Breast epithelium (tissue), 4 donors: Measurements from ENCODE around the gene SSTR3. TPM values are rescaled to one million over a fixed set of nuclear protein-coding genes. Genes with fewer than 3 reads are reported as not detected.
"Not testable (repeated sequence)": the region's sequence is repeated elsewhere in the genome, so short reads cannot be mapped to it uniquely, and the experiment has no call there.

Experiments used
- DNase-seq, 2 donors: peaks; one replicate each; pipeline ENCODE4 v3.0.0-alpha.2; 2019; ENCODE audit warnings: low spot score in 2 of 2
- H3K27ac ChIP-seq, 2 donors: fragments of 200-600 bp; sonication (generic) in 1 of 2; one replicate each; pipeline ENCODE4 v1.5.1; 2016 to 2019; ENCODE audit warnings: mild to moderate bottlenecking in 1 of 2
- H3K27me3 ChIP-seq, 2 donors: fragments of 200-600 bp; sonication (generic) in 1 of 2; one replicate each; pipeline versions ENCODE4 v1.5.1 to v1.6.0; 2017 to 2019; ENCODE audit warnings: control low read depth in 1 of 2, mild to moderate bottlenecking in 1 of 2
- H3K36me3 ChIP-seq: fragments of 200-600 bp; one replicate; pipeline ENCODE4 v1.5.1; 2019
- H3K4me1 ChIP-seq, 2 donors: fragments of 200-600 bp; sonication (generic); one replicate each; pipeline ENCODE4 v1.5.1; 2016 to 2019; ENCODE audit warnings: control low read depth in 1 of 2
- H3K4me3 ChIP-seq, 3 donors: fragments of 200-600 bp; sonication (generic); 1 replicate in 2 of 3; 2 replicates in 1 of 3; pipeline ENCODE4 v1.5.1; 2016 to 2019; ENCODE audit warnings: mild to moderate bottlenecking in 3 of 3, moderate library complexity in 2 of 3
- H3K9me3 ChIP-seq, 2 donors: fragments of 200-600 bp; sonication (generic) in 1 of 2; one replicate each; pipeline ENCODE4 v1.5.1; 2016 to 2019; ENCODE audit warnings: control low read depth in 1 of 2
- POLR2A ChIP-seq: fragments of 450-650 bp; IDR thresholded peaks from one replicate; pipeline ENCODE4 v1.6.1; 2016; ENCODE audit warnings: antibody characterized with exemption, mild to moderate bottlenecking, moderate library complexity
- POLR2AphosphoS5 ChIP-seq, 3 donors: sonication (generic); formaldehyde crosslinking; IDR thresholded peaks; one replicate each; pipeline ENCODE4 v1.6.1; 2017; ENCODE audit warnings: antibody characterized with exemption in 3 of 3
- intact Hi-C: fragments of 100-400 bp; cut with DNase I; formaldehyde crosslinking; loops from one replicate; pipeline ENCODE4 v1.15.1; 2023; ENCODE audit warnings: low total_unique reads
- total RNA-seq, 3 donors: library from RNA; depleted of rRNA; stranded (reverse); fragments of >200 nt; gene quantifications; one replicate each; pipeline ENCODE4 v1.1.0, GENCODE V29; 2016
- TF ChIP-seq, protein P1 (sequence below), 3 donors: fragments of 450-650 bp; IDR thresholded peaks; one replicate each; pipeline ENCODE4 v1.5.1; 2016 to 2017; ENCODE audit warnings: antibody characterized with exemption in 3 of 3, mild to moderate bottlenecking in 3 of 3, moderate library complexity in 3 of 3

The SSTR3 gene
- total RNA-seq, 3 donors from 2014 or later: not detected

DNA sequence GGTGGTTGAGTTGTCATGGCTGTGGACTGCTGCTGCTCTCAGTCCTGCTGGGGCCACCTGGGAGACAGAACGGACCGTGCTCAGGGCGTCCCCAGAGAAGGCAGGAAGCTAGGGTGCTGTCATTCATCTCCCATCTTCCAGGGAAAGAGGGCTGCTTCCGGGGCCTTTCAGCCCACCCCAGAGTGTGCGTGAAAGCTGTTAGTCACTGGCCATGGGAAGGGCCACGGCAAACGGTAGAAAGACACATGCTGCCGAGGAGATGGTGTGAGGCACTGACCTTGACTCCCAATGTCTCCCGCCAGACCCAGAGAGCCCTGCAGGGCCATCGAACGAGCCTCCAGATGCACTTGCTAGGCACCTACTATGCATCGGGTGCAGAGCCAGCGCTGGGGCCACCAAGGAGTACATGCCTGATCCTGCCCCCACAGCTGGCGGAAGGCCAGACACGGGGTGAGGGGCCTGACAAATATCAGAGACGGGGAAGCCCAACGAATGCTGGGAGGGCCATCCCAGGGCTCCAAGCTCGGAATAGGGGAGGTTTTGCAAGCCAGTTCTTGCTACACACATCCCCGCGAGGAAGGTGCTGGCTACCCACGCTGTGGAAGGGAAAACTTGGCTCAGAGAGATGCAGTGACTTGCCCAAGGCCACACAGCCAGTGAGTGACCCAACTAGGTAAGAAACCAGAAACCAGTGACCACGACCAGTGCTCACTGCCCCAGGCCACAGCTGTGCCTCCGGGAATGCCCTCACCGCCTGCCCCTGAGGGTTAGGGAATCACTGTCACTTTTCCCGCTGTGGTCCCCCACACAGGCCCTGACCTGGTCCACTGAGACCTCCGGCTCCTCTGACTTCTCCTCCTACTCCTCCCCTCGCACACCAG lies 21.7 kb upstream of the SSTR3 start:
- TF ChIP-seq POLR2AphosphoS5 (IDR thresholded peaks at IDR 0.05) (no peak), POLR2A (no peak)
- TF ChIP-seq, protein P1, sequence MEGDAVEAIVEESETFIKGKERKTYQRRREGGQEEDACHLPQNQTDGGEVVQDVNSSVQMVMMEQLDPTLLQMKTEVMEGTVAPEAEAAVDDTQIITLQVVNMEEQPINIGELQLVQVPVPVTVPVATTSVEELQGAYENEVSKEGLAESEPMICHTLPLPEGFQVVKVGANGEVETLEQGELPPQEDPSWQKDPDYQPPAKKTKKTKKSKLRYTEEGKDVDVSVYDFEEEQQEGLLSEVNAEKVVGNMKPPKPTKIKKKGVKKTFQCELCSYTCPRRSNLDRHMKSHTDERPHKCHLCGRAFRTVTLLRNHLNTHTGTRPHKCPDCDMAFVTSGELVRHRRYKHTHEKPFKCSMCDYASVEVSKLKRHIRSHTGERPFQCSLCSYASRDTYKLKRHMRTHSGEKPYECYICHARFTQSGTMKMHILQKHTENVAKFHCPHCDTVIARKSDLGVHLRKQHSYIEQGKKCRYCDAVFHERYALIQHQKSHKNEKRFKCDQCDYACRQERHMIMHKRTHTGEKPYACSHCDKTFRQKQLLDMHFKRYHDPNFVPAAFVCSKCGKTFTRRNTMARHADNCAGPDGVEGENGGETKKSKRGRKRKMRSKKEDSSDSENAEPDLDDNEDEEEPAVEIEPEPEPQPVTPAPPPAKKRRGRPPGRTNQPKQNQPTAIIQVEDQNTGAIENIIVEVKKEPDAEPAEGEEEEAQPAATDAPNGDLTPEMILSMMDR (IDR thresholded peaks at IDR 0.05): no peak
- DNase-seq: no peak
- intact Hi-C loops: no loop called here
- Histone ChIP-seq H3K36me3 (no peaks in the 10 kb centered on the region), H3K4me3 (no peak overlapping the region), H3K4me1 (no peaks in the 10 kb centered on the region), H3K27ac (no peak overlapping the region), H3K9me3 (no peaks in the 10 kb centered on the region), H3K27me3 (no peaks in the 10 kb centered on the region)

DNA sequence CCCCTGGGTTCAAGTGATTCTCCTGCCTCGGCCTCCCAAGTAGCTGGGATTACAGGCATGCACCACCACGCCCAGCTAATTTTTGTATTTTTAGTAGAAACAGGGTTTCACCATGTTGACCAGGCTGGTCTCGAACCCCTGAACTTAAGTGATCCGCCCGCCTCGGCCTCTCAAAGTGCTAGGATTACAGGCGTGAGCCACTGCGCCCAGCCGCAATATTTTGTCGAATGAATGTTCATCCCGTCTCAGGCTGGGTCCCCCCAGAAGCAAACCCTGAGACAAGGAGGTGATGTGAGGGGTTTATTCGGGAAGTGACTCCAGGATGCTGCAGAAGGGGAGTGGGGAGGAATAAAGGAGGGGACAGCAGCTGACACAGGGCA lies 21.1 kb upstream of the SSTR3 start:
- DNase-seq, H3K4me3 ChIP-seq, H3K9me3 ChIP-seq, intact Hi-C loops, H3K27me3 ChIP-seq, H3K27ac ChIP-seq, H3K36me3 ChIP-seq, H3K4me1 ChIP-seq: not testable (repeated sequence)

DNA sequence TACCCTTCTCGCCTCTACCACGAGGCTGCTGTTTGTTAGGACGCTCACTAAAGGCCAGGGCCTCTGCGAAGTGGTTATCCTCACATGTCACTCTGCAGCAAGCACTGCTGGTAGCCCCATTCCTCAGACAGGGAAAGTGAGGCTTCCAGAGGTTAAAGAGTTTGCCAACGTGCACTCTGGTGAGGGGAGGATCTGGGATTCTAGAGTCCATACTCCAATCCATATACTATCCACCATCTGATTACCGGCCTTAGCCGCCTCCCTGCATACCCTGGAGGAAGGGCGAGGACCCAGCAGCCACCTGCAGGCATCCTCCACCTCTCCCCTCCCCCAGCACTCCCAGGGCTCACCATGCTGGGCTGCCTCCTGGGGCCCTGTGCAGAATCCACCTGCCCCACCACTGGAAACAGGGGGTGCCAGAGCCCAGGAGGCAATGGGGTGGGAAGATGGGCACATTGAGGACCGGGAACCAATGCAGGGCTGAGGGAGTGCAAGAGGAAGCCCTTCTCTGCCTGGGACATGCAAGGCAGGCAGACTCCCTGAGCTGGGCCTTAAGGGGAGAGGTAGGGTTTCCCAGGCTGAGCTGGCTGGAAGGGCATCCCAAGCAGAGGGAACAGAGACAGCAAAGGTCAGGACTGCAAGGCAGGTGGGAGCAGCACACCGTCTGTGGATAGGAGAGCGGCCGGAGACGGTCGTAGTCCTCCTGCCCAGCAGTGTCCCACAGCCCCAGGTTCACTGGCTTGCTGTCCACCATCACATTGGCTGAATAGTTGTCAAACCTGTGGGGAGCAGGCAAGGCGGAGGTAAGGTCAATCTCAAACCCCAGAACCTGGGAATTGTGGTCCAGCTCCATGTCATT lies 20.1 kb upstream of the SSTR3 start:
- Histone ChIP-seq H3K27ac (no peak overlapping the region), H3K4me1 (no peaks in the 10 kb centered on the region), H3K4me3 (no peak overlapping the region), H3K27me3 (no peaks in the 10 kb centered on the region), H3K9me3 (no peaks in the 10 kb centered on the region), H3K36me3 (no peaks in the 10 kb centered on the region)
- DNase-seq: no peak
- intact Hi-C loops: no loop called here
- TF ChIP-seq, protein P1 (IDR thresholded peaks at IDR 0.05): no peak
- TF ChIP-seq POLR2AphosphoS5 (IDR thresholded peaks at IDR 0.05) (no peak), POLR2A (no peak)

DNA sequence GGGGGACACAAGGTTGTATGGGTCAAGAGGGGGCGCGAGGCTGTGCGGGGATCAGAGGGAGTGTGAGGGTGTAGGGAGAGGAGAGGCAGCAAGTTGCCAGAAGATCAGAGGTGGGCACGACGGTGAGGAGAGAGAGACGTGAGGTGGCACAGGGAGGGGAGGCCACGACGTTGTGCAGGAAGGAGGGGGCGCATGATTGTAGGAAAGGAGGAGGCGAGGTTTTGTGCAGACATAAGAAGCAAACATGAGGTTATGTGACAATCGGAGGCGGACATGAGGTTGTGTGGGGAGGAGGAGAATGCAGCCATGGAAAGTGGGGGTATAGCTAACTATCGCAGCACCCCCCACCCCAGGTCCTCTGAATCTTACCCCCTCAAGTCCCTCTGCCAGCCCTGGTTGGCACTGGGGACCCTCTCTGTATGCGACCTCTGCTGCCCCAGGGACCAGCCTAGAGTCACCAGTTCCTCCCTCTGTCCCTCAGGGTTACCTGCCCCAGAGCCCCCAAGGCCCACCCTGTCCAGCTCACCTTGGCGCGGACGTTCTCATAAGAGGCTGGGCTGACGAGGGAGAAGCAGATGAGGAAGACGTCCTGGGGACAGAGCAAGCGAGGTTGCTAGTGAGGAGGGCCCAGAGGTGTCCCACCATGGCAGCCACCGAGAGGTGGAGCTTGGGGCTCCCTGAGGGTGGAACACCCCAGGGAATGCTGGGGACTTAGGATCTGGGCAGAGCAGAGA lies 19.3 kb upstream of the SSTR3 start:
- no peaks in the 10 kb centered on the region for H3K9me3 ChIP-seq
- no peak overlapping the region for H3K4me3 ChIP-seq
- H3K36me3 ChIP-seq: no peaks in the 10 kb centered on the region
- TF ChIP-seq POLR2A (no peak), POLR2AphosphoS5 (IDR thresholded peaks at IDR 0.05) (no peak)
- TF ChIP-seq, protein P1 (IDR thresholded peaks at IDR 0.05): no peak
- no peak for DNase-seq
- no peaks in the 10 kb centered on the region for H3K27me3 ChIP-seq
- no peak overlapping the region for H3K27ac ChIP-seq
- no peaks in the 10 kb centered on the region for H3K4me1 ChIP-seq
- intact Hi-C loops: no loop called here

DNA sequence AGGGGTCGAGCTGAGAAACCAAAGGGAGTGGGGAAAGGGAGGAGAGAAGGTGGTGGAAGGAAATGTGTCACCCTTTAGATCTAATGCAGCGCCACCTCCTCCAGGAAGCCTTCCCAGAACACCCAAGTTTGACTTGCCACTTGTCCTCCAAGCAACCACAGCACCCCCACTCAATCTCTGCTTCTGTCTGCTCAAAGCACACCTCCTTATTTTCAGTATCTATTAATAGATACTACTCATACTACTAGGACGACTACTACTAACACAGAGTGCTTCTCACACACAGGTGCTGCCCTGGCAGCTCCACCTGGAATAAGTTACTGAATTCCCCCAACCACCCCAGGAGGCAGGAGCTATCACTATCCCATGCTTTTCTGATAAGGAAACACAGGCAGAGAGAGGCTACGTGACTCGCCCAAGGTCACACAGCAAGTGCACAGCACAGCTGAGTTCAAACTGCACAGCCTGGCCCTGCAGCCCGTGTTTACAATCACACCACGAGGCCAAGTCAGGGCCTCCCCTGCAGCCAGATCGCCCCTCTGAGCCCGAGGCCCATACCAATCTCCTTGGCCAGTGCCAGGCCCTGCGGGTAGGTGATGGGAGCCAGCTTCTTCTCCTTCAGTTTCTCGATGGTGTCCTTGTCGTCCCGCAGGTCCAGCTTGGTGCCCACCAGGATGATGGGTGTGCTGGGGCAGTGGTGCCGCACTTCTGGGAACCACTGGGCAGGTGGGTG lies 18.6 kb upstream of the SSTR3 start:
- no peak for DNase-seq
- Histone ChIP-seq H3K27ac (no peak overlapping the region), H3K4me1 (no peaks in the 10 kb centered on the region), H3K9me3 (no peaks in the 10 kb centered on the region), H3K4me3 (no peak overlapping the region), H3K36me3 (no peaks in the 10 kb centered on the region), H3K27me3 (no peaks in the 10 kb centered on the region)
- TF ChIP-seq POLR2A: no peak
- TF ChIP-seq POLR2AphosphoS5 (IDR thresholded peaks at IDR 0.05): no peak
- TF ChIP-seq, protein P1 (IDR thresholded peaks at IDR 0.05): no peak
- intact Hi-C loops: no loop called here
